Activated CD8-positive, alpha-beta T cell treated with anti-CD3 and anti-CD28 coated beads for 36 hours (primary cell): ENCODE data around the gene ARFIP2. TPM values are rescaled to one million over a fixed set of nuclear protein-coding genes. Genes with fewer than 3 reads are reported as not detected.

Experiments
- ATAC-seq: fragments of 200-7000 bp; cut with Tn5 transposase; one replicate; pipeline ENCODE4 v1.10.0; 2021; ENCODE audit warnings: mild to moderate bottlenecking, moderate library complexity
- CTCF ChIA-PET: fragments of 350-600 bp; sonication (Branson Sonifier 250); formaldehyde crosslinking; loops from one replicate; lab custom pipeline; 2021; ENCODE audit warnings: antibody characterized with exemption; lab: Charles Lee
- POLR2A ChIA-PET: fragments of 350-600 bp; sonication (Branson Sonifier 250); formaldehyde crosslinking; loops from one replicate; lab custom pipeline; 2021; ENCODE audit warnings: antibody characterized with exemption; lab: Charles Lee
- DNase-seq: peaks from one replicate; pipeline ENCODE4 v3.0.0-alpha.2; 2020
- H3K27ac Mint-ChIP-seq: one replicate; pipeline ENCODE4 v1.8.0; 2021; ENCODE audit warnings: mild to moderate bottlenecking, mixed read lengths
- H3K27me3 Mint-ChIP-seq: one replicate; pipeline ENCODE4 v1.8.0; 2021; ENCODE audit warnings: mixed read lengths
- H3K36me3 Mint-ChIP-seq: one replicate; pipeline ENCODE4 v1.8.0; 2021; ENCODE audit warnings: low read depth, mixed read lengths
- H3K4me1 Mint-ChIP-seq: one replicate; pipeline ENCODE4 v1.8.0; 2021; ENCODE audit warnings: low read depth, mixed read lengths
- H3K4me3 Mint-ChIP-seq: one replicate; pipeline ENCODE4 v1.8.0; 2021; ENCODE audit warnings: mild to moderate bottlenecking, moderate library complexity, mixed read lengths
- H3K9me3 Mint-ChIP-seq: one replicate; pipeline ENCODE4 v1.8.0; 2021; ENCODE audit warnings: mixed read lengths
- intact Hi-C: fragments of 100-400 bp; cut with micrococcal nuclease; formaldehyde crosslinking; loops from one replicate; pipeline ENCODE4 v1.10.0; 2022
- total RNA-seq, 2 experiments: library from RNA; stranded (reverse); gene quantifications; one replicate each; pipeline ENCODE4 v1.2.3, GENCODE V29; 2021
- TF ChIP-seq, protein P1 (sequence below): fragments of 200-600 bp; IDR thresholded peaks from one replicate; pipeline ENCODE4 v1.8.0; 2022; ENCODE audit warnings: antibody characterized with exemption, mild to moderate bottlenecking

Gene ARFIP2
- total RNA-seq, 2 experiments from 2014 or later, result 36.9 to 38.3 TPM

DNA sequence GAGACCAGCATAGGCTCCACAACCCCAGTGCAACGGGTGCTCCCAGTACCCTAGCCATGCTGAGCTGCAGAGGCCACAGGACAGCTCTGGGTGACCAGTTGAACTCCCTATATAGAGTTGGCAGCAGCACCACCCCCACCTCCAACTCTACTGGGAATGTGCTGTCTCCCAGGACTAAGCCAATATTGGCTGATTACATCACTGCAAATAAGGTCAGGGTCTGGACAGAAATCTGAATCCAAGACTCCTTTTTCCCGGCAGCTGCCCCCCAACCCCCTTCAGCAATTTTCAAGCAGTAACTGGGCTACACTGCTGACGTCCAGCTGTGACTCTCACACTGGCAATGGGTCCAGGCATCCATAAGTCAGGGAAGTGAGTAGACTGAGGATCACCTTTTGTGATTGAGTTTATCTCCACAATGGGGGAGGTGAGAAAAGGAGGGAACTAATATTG, 40.2 kb downstream of the ARFIP2 start, which contains the start of gene HPX:
TSS of gene HPX (minus strand) at position 82 of the 453 bp plus-strand sequence. CDS start at position 58, 24 bp downstream.
- Mint-ChIP-seq H3K36me3 (no peaks in the 10 kb centered on the region), H3K9me3 (no peaks in the 10 kb centered on the region), H3K4me1 (peaks cover under 1% of the 10 kb centered on the region), H3K4me3 (no peak within 1 kb of the TSS), H3K27me3 (no peaks in the 10 kb centered on the region), H3K27ac (no peak within 1 kb of the TSS)
- POLR2A ChIA-PET, result interaction anchor here (0.7 to 1.5 kb wide), 4 partner anchors 12 to 62 kb away, joined by 3 read pairs; no protein-coding TSS in a partner anchor
- DNase-seq (no peak), ATAC-seq (no peak)
- CTCF ChIA-PET, result interaction anchor here (0.7 to 14.5 kb wide), 9 partner anchors 8 to 88 kb away, joined by 3 to 652 read pairs (median 4); partner anchors contain the start of gene TRIM3
- intact Hi-C loops, result no loop called here
- TF ChIP-seq, protein P1, sequence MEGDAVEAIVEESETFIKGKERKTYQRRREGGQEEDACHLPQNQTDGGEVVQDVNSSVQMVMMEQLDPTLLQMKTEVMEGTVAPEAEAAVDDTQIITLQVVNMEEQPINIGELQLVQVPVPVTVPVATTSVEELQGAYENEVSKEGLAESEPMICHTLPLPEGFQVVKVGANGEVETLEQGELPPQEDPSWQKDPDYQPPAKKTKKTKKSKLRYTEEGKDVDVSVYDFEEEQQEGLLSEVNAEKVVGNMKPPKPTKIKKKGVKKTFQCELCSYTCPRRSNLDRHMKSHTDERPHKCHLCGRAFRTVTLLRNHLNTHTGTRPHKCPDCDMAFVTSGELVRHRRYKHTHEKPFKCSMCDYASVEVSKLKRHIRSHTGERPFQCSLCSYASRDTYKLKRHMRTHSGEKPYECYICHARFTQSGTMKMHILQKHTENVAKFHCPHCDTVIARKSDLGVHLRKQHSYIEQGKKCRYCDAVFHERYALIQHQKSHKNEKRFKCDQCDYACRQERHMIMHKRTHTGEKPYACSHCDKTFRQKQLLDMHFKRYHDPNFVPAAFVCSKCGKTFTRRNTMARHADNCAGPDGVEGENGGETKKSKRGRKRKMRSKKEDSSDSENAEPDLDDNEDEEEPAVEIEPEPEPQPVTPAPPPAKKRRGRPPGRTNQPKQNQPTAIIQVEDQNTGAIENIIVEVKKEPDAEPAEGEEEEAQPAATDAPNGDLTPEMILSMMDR, result no peak

GRCh38 chr11:6438979-6439571, 42.1 kb downstream of the ARFIP2 start:
- Mint-ChIP-seq H3K4me1 (peaks cover 3% of the 10 kb centered on the region), H3K4me3 (no peak overlapping the region), H3K9me3 (no peaks in the 10 kb centered on the region), H3K27ac (no peak overlapping the region), H3K27me3 (no peaks in the 10 kb centered on the region), H3K36me3 (no peaks in the 10 kb centered on the region)
- ChIA-PET CTCF (interaction anchor here (0.7 to 14.5 kb wide), 16 partner anchors 9 to 89 kb away, joined by 3 to 652 read pairs (median 4); partner anchors contain the start of gene APBB1), POLR2A (interaction anchor here (1.0 to 1.1 kb wide), 2 partner anchors 20 to 61 kb away, joined by 3 read pairs; partner anchors contain the start of gene APBB1)
- ATAC-seq (peak; percentile 40), DNase-seq (peak; percentile 51)
- intact Hi-C loops, result no loop called here
- TF ChIP-seq, protein P1, result peak; percentile 55

DNA sequence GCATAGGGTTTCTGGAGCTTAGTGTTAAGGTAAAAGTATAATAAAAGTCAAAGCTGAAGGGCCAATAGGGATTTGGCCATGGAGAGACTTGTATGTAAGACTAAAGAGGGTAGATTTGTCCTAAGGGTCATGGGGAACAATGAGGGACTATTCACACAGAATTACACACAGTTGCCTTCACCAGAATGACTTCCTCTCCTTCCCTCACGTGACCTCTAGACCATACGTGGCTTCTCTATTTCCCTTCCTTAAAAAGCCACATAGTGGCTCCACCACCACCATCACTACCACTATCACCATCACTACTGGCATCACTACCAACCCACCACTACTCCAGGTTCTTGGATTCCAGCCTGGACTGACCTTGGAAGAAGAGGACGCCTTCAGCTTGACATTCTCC, 43.1 kb downstream of the ARFIP2 start:
- intact Hi-C loops, result no loop called here
- no peaks in the 10 kb centered on the region for H3K9me3 Mint-ChIP-seq
- ChIA-PET POLR2A (interaction anchor here (0.8 kb wide), 1 partner anchor 28 kb away, joined by 3 read pairs; no protein-coding TSS in a partner anchor), CTCF (interaction anchor here (1.4 to 14.5 kb wide), 7 partner anchors 8 to 68 kb away, joined by 3 to 652 read pairs (median 10); no protein-coding TSS in a partner anchor)
- H3K4me1 Mint-ChIP-seq, result peaks cover 3% of the 10 kb centered on the region
- no peak overlapping the region for H3K27ac Mint-ChIP-seq
- DNase-seq (no peak), ATAC-seq (peak; percentile 28)
- H3K4me3 Mint-ChIP-seq, result no peak overlapping the region
- TF ChIP-seq, protein P1, result no peak
- no peaks in the 10 kb centered on the region for H3K27me3 Mint-ChIP-seq
- no peaks in the 10 kb centered on the region for H3K36me3 Mint-ChIP-seq

- peaks cover 3% of the 10 kb centered on the region for H3K4me1 Mint-ChIP-seq
- DNase-seq (no peak), ATAC-seq (no peak)
- intact Hi-C loops, result no loop called here
- no peak overlapping the region for H3K4me3 Mint-ChIP-seq
- H3K36me3 Mint-ChIP-seq, result no peaks in the 10 kb centered on the region
- ChIA-PET POLR2A (interaction anchor here (0.8 to 1.0 kb wide), 2 partner anchors 19 to 27 kb away, joined by 3 read pairs; partner anchors contain the start of gene APBB1), CTCF (interaction anchor here (1.8 to 14.5 kb wide), 4 partner anchors 12 to 68 kb away, joined by 7 to 652 read pairs (median 11); no protein-coding TSS in a partner anchor)
- TF ChIP-seq, protein P1, result no peak
- H3K27me3 Mint-ChIP-seq, result no peaks in the 10 kb centered on the region
- H3K27ac Mint-ChIP-seq, result no peak overlapping the region
- no peaks in the 10 kb centered on the region for H3K9me3 Mint-ChIP-seq
Observed at GRCh38 chr11:6437423-6437822, 43.7 kb downstream of the ARFIP2 start.
